ENCODE data around the gene FST.

- TF ChIP-seq CTCF (conservative IDR thresholded peaks at IDR 0.05 in 1 of 2, IDR thresholded peaks at IDR 0.05 in 1 of 2; ENCODE audit: low read depth in 1 of 2, low read length in 2 of 2), result no peak
- TF ChIP-seq EZH2 (IDR thresholded peaks at IDR 0.05; ENCODE audit: low read length, missing control alignments), result no peak
Observed at GRCh38 chr5:53476531-53477480, 3.6 kb upstream of the FST start.
